NB4 (cell line): ENCODE results near the gene MAN2A2.

Source experiments
- MYC ChIP-seq: IDR thresholded peaks from 2 replicates; pipeline ENCODE4 v1.6.1; 2011; ENCODE audit warnings: low read depth, low read length
- POLR2A ChIP-seq: IDR thresholded peaks from 2 replicates; pipeline ENCODE4 v1.6.1; 2011; ENCODE audit warnings: mild to moderate bottlenecking; ENCODE audit not compliant: insufficient read length; ENCODE audit errors: extremely low read depth
- TF ChIP-seq, protein P1 (sequence below): IDR thresholded peaks from one replicate; pipeline ENCODE4 v1.5.1; 2012; ENCODE audit warnings: low read depth, low read length
- TF ChIP-seq, protein P2 (sequence below): IDR thresholded peaks from 2 replicates; pipeline ENCODE4 v1.6.1; 2011; ENCODE audit warnings: low read depth, low read length

DNA sequence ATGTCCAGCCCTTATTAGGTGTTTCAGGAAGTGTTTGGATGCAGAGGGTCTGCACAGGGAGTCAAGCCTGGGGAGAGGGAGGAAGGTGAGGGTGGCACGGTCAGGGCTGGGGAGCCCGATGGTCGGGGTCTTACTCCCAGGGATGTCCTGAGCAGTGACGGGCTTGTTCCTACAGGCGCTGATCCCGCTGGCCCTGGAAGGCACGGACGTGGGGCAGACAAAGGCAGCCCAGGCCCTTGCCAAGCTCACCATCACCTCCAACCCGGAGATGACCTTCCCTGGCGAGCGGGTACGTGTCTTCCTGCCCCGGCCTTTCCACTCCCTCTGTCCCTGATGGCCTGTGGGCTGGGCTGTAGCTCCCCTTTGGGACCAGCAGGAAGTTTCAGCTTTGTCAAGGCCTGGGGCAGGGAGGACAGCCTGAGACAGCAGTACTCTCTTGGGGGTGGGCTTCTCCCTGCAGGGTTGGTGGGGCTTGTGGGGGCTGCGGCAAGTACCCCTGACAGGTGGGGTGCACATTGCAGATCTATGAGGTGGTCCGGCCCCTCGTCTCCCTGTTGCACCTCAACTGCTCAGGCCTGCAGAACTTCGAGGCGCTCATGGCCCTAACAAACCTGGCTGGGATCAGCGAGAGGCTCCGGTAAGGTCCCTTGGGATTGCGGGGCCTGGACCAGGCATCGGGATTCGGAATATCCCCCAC lies 47.0 kb downstream of the MAN2A2 start:
- TF ChIP-seq, protein P1, sequence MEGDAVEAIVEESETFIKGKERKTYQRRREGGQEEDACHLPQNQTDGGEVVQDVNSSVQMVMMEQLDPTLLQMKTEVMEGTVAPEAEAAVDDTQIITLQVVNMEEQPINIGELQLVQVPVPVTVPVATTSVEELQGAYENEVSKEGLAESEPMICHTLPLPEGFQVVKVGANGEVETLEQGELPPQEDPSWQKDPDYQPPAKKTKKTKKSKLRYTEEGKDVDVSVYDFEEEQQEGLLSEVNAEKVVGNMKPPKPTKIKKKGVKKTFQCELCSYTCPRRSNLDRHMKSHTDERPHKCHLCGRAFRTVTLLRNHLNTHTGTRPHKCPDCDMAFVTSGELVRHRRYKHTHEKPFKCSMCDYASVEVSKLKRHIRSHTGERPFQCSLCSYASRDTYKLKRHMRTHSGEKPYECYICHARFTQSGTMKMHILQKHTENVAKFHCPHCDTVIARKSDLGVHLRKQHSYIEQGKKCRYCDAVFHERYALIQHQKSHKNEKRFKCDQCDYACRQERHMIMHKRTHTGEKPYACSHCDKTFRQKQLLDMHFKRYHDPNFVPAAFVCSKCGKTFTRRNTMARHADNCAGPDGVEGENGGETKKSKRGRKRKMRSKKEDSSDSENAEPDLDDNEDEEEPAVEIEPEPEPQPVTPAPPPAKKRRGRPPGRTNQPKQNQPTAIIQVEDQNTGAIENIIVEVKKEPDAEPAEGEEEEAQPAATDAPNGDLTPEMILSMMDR: no peak
- TF ChIP-seq MYC (no peak), POLR2A (no peak)
- TF ChIP-seq, protein P2, sequence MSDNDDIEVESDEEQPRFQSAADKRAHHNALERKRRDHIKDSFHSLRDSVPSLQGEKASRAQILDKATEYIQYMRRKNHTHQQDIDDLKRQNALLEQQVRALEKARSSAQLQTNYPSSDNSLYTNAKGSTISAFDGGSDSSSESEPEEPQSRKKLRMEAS: no peak
